Colonic mucosa (tissue), 4 donors: ENCODE results near the gene CAV2. TPM values are rescaled to one million over a fixed set of nuclear protein-coding genes. Genes with fewer than 3 reads are reported as not detected.

Experiments
- DNase-seq: peaks from one replicate; pipeline ENCODE4 v3.0.0-alpha.2; 2020
- H3K27ac ChIP-seq: fragments of 200-600 bp; one replicate; pipeline ENCODE4 v1.8.0; 2021
- H3K27me3 ChIP-seq: fragments of 200-600 bp; one replicate; pipeline ENCODE4 v1.8.0; 2021
- H3K36me3 ChIP-seq: fragments of 200-600 bp; one replicate; pipeline ENCODE4 v1.8.0; 2021
- H3K4me1 ChIP-seq: fragments of 200-600 bp; one replicate; pipeline ENCODE4 v1.8.0; 2021; ENCODE audit warnings: mild to moderate bottlenecking
- H3K4me3 ChIP-seq: fragments of 200-600 bp; one replicate; pipeline ENCODE4 v1.8.0; 2021
- H3K9ac ChIP-seq, 2 donors: one replicate each; pipeline ENCODE4 v1.7.0; 2013; ENCODE audit warnings: control low read depth in 2 of 2, low read depth in 2 of 2, low read length in 2 of 2
- H3K9me3 ChIP-seq: fragments of 200-600 bp; one replicate; pipeline ENCODE4 v1.8.0; 2021
- intact Hi-C: fragments of 100-400 bp; cut with DNase I; formaldehyde crosslinking; loops from one replicate; pipeline ENCODE4 v1.14.1; 2022
- total RNA-seq, 2 donors: library from RNA; stranded (reverse); fragmentation: NEBNext Ultra II Directional in 1 of 2; extraction: Animal tissue kit (Norgen Biotek cat#: 25700) in 1 of 2; gene quantifications; one replicate each; pipeline ENCODE4 v1.2.1, GENCODE V29; 2021
- TF ChIP-seq, protein P1 (sequence below): fragments of 200-600 bp; IDR thresholded peaks from one replicate; pipeline ENCODE4 v1.8.0; 2022; ENCODE audit warnings: antibody characterized with exemption, mild to moderate bottlenecking
- donor health status: healthy.
- donor health status: DM: no; HTN: no; CAD: no.
- donor health status: DM: no; HTN: no; CAD: no.

CAV2 gene
- total RNA-seq, 2 donors from 2014 or later, result 4.2 to 22.0 TPM

GRCh38 chr7:116491887-116492653, 7.5 kb upstream of the CAV2 start:
- H3K9ac ChIP-seq, result no peak overlapping the region
- H3K9me3 ChIP-seq, result no peaks in the 10 kb centered on the region
- no peak overlapping the region for H3K27ac ChIP-seq
- TF ChIP-seq, protein P1, sequence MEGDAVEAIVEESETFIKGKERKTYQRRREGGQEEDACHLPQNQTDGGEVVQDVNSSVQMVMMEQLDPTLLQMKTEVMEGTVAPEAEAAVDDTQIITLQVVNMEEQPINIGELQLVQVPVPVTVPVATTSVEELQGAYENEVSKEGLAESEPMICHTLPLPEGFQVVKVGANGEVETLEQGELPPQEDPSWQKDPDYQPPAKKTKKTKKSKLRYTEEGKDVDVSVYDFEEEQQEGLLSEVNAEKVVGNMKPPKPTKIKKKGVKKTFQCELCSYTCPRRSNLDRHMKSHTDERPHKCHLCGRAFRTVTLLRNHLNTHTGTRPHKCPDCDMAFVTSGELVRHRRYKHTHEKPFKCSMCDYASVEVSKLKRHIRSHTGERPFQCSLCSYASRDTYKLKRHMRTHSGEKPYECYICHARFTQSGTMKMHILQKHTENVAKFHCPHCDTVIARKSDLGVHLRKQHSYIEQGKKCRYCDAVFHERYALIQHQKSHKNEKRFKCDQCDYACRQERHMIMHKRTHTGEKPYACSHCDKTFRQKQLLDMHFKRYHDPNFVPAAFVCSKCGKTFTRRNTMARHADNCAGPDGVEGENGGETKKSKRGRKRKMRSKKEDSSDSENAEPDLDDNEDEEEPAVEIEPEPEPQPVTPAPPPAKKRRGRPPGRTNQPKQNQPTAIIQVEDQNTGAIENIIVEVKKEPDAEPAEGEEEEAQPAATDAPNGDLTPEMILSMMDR, result no peak
- intact Hi-C loops, result no loop called here
- no peak for DNase-seq
- no peaks in the 10 kb centered on the region for H3K27me3 ChIP-seq
- no peak overlapping the region for H3K4me3 ChIP-seq
- no peaks in the 10 kb centered on the region for H3K36me3 ChIP-seq
- H3K4me1 ChIP-seq, result no peaks in the 10 kb centered on the region

DNA sequence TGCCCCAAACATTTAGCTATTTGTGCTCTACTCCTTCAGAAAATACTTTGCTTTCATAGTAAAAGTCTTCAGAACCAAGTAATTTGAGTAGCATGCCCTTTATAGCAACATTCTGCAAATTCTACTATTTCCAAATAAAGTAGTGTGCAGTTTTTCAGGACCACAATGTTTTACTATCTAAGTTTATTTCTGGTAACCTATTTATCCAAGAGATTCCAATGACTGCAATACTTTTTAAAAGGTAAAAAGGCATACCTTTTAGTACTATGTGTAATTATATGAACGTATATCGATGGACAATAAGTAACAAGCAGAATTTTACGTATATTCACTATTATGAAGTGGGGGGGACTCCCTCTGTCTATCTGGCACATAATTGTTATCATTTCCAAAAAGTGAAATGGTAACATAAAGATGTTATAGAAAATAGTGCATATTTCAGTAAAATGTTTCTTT, 6.9 kb upstream of the CAV2 start:
- no peak overlapping the region for H3K4me3 ChIP-seq
- H3K27me3 ChIP-seq, result no peaks in the 10 kb centered on the region
- H3K27ac ChIP-seq, result no peak overlapping the region
- no peak overlapping the region for H3K9ac ChIP-seq
- no peaks in the 10 kb centered on the region for H3K36me3 ChIP-seq
- no peak for DNase-seq
- H3K9me3 ChIP-seq, result no peaks in the 10 kb centered on the region
- TF ChIP-seq, protein P1, result no peak
- intact Hi-C loops, result no loop called here
- no peaks in the 10 kb centered on the region for H3K4me1 ChIP-seq

DNA sequence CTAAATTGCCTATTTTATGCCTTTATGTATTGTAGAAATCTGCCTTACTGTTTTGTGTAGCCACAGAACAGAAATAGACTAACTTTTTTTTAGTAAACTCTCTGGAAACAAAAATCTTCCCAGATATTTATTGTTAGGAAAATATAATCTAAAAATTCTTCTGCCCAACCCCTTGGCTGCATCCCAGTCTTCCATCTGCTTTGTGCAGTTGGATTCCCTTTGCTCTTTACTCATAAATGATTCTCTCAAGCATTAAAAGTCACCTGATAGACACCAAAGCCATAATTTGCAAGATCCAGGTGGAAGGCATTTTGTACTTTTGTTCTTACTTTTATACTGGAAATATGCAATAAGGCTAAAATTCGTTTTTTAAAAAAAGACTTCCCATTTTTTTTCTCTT, 6.1 kb upstream of the CAV2 start:
- intact Hi-C loops, result no loop called here
- H3K27ac ChIP-seq, result no peak overlapping the region

GRCh38 chr7:116494472-116494871, 5.1 kb upstream of the CAV2 start:
- intact Hi-C loops, result no loop called here
- no peak overlapping the region for H3K9ac ChIP-seq
- TF ChIP-seq, protein P1, result no peak
- no peaks in the 10 kb centered on the region for H3K27me3 ChIP-seq
- no peaks in the 10 kb centered on the region for H3K36me3 ChIP-seq
- no peaks in the 10 kb centered on the region for H3K9me3 ChIP-seq
- DNase-seq, result no peak
- no peaks in the 10 kb centered on the region for H3K4me1 ChIP-seq
- H3K27ac ChIP-seq, result no peak overlapping the region
- no peak overlapping the region for H3K4me3 ChIP-seq

More for the DNA sequence above, 6.1 kb upstream of the CAV2 start:
- H3K4me1 ChIP-seq, result no peaks in the 10 kb centered on the region
- H3K9me3 ChIP-seq, result no peaks in the 10 kb centered on the region
- TF ChIP-seq, protein P1, result no peak
- no peak overlapping the region for H3K9ac ChIP-seq
- H3K36me3 ChIP-seq, result no peaks in the 10 kb centered on the region
- no peak overlapping the region for H3K4me3 ChIP-seq
- no peak for DNase-seq
- H3K27me3 ChIP-seq, result no peaks in the 10 kb centered on the region

- H3K36me3 ChIP-seq, result no peaks in the 10 kb centered on the region
- intact Hi-C loops, result no loop called here
- H3K4me1 ChIP-seq, result peaks cover under 1% of the 10 kb centered on the region
- H3K27ac ChIP-seq, result no peak overlapping the region
- H3K27me3 ChIP-seq, result no peaks in the 10 kb centered on the region
- DNase-seq, result no peak
- H3K9me3 ChIP-seq, result no peaks in the 10 kb centered on the region
- no peak overlapping the region for H3K4me3 ChIP-seq
- TF ChIP-seq, protein P1, result no peak
- no peak overlapping the region for H3K9ac ChIP-seq
Measured at GRCh38 chr7:116495736-116496135, 3.8 kb upstream of the CAV2 start.
